ENCODE measurements around the gene EGFL7.

DNA sequence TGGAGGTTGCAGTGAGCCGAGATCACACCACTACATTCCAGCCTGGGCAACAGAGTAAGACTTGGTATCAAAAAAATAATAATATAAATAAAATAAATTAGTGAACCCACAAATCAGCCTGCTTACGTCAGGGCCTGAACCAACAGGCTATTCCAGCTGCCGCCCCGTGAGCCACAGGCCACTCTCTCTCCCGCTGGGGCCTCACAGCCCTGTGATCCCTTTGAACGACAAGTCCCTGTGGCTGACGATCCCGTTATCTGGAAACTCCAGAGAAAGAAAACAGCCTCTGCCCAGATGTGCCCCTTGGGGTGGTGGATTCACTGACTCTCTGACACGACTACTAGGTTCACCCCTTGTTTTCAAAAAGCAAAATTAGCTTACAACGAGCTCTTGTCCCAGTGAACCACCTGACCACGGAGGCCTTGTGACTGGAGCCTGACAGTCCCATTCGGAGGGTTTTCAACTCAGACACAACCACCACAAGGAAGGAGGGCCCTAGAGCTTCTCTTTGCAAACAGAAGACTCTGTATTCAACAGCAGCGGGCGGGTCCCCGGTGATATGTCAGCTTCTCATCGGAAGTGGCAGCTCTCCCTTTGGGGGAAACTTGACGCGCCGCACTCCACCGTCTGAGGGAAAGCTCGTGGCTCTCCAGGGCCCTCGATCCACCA lies 45.3 kb downstream of the EGFL7 start:
- TF ChIP-seq YY1 (IDR thresholded peaks at IDR 0.05; ENCODE audit: low read depth, low read length) (no peak), SRF (IDR thresholded peaks at IDR 0.05; ENCODE audit: low read depth, low read length) (no peak), MAFK (IDR thresholded peaks at IDR 0.05; ENCODE audit: low read depth, low read length) (no peak), POLR2A (IDR thresholded peaks at IDR 0.05; ENCODE audit: control extremely low read depth in 1 of 2, low read depth in 2 of 2, low read length in 2 of 2) (no peak), GTF2F1 (IDR thresholded peaks at IDR 0.05; ENCODE audit: borderline replicate concordance, low read depth, low read length) (no peak), GABPA (IDR thresholded peaks at IDR 0.05; ENCODE audit: borderline replicate concordance, insufficient read depth, low read length) (no peak), HDAC6 (IDR thresholded peaks at IDR 0.05; ENCODE audit: low read depth, low read length) (no peak), POLR2AphosphoS5 (IDR thresholded peaks at IDR 0.05; ENCODE audit: low read depth, low read length) (no peak), TAF1 (IDR thresholded peaks at IDR 0.05; ENCODE audit: low read depth, low read length) (no peak), CREB1 (IDR thresholded peaks at IDR 0.05) (no peak)
- TF ChIP-seq, protein P1, sequence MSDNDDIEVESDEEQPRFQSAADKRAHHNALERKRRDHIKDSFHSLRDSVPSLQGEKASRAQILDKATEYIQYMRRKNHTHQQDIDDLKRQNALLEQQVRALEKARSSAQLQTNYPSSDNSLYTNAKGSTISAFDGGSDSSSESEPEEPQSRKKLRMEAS (IDR thresholded peaks at IDR 0.05) = no peak
- TF ChIP-seq, protein P2, sequence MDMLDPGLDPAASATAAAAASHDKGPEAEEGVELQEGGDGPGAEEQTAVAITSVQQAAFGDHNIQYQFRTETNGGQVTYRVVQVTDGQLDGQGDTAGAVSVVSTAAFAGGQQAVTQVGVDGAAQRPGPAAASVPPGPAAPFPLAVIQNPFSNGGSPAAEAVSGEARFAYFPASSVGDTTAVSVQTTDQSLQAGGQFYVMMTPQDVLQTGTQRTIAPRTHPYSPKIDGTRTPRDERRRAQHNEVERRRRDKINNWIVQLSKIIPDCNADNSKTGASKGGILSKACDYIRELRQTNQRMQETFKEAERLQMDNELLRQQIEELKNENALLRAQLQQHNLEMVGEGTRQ (IDR thresholded peaks at IDR 0.05; ENCODE audit: low read length) = no peak
- TF ChIP-seq, protein P3, sequence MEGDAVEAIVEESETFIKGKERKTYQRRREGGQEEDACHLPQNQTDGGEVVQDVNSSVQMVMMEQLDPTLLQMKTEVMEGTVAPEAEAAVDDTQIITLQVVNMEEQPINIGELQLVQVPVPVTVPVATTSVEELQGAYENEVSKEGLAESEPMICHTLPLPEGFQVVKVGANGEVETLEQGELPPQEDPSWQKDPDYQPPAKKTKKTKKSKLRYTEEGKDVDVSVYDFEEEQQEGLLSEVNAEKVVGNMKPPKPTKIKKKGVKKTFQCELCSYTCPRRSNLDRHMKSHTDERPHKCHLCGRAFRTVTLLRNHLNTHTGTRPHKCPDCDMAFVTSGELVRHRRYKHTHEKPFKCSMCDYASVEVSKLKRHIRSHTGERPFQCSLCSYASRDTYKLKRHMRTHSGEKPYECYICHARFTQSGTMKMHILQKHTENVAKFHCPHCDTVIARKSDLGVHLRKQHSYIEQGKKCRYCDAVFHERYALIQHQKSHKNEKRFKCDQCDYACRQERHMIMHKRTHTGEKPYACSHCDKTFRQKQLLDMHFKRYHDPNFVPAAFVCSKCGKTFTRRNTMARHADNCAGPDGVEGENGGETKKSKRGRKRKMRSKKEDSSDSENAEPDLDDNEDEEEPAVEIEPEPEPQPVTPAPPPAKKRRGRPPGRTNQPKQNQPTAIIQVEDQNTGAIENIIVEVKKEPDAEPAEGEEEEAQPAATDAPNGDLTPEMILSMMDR (IDR thresholded peaks at IDR 0.05; ENCODE audit: control extremely low read depth in 1 of 3, insufficient read depth in 1 of 3, low read depth in 1 of 3, low read length in 3 of 3) = no peak
